Epithelial cell of proximal tubule (primary cell): ENCODE data around the gene WDR1. TPM values are rescaled to one million over a fixed set of nuclear protein-coding genes. Genes with fewer than 3 reads are reported as not detected.

ENCODE experiments used
- DNase-seq: peaks from one replicate; pipeline ENCODE4 v3.0.0-alpha.2; 2011; ENCODE audit warnings: low read depth
- H3K4me3 ChIP-seq: 2 replicates; pipeline ENCODE4 v1.5.1; 2011; ENCODE audit warnings: low read depth, mild to moderate bottlenecking, low read length
- CTCF ChIP-seq: conservative IDR thresholded peaks from 2 replicates; pipeline ENCODE4 v1.5.1; 2012; ENCODE audit warnings: low read depth, mild to moderate bottlenecking, low read length
- total RNA-seq: library from RNA; depleted of rRNA; stranded (reverse); fragments of >200 nt; gene quantifications from 2 replicates; pipeline ENCODE4 v1.2.3, GENCODE V29; 2015

Gene WDR1
- total RNA-seq, 1 donor from 2014 or later: 242 TPM

DNA sequence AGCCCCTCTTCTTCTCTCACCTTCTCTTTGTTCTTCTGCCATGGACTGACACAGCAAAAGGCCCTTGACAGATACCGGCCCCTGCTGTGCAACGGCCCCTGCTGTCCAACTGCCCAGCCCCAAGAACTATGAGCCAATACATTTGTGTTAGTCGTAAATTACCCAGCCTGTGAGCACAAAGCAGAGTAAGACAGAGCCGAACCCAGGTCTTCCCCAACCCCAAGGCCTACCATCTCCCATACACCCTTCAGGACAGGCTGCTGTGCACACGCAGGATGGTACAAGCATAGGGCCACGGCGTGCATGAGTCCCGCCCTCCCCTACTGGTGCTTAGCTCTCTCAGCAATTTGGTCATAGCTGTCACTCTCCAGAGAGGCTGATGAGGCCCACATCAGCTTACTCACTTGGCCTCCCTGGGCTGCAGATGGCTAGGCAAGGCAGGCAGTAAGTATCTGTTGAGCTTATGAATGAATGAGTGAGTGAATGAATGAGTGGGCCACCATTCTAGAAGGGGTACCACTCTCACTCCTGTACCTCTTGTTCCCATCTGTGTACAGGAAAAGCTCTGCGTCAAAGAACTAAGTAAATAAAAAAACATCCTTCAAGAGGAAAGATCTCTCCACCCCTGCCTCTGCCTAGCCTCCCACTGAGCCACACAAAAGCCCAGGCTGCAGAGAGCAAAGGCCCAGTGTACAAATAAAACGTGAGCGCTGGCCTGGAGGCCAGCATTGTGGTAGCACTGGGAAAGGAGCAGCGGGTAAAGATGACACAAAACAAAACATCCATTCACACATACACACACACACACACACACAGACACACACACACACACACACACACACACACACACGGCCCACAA is 13.9 kb downstream of the WDR1 start:
- no peak for TF ChIP-seq CTCF
- H3K4me3 ChIP-seq: no peak overlapping the region
- DNase-seq: no peak

- no peak for DNase-seq
- TF ChIP-seq CTCF: no peak
- H3K4me3 ChIP-seq: no peak overlapping the region
Measured at GRCh38 chr4:10101671-10102473, 14.7 kb downstream of the WDR1 start.

DNA sequence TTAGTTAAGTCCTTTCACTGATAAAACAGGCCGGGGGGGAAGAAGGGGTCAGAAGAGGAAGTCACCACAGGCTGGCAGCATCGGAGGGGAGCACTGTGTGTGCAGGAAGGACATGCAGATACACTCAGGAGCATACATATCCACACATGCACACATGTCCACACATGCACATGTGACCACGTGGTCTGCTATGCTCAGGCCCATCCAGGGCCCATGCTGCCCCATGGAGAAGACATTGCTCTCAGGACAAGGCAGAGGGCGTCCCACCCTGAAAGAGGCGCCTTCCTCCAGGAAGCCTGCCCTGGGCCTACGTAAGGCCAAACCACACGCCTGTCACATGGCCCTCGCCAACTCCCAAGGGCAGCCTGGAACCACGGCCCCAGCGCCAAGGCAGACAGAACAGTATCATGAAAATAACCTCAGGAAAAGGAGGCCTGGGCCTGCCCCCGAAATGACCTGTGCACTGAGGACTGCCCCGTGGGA is 15.8 kb downstream of the WDR1 start:
- H3K4me3 ChIP-seq: no peak overlapping the region
- no peak for TF ChIP-seq CTCF
- no peak for DNase-seq

GRCh38 chr4:10099499-10100325 is 16.9 kb downstream of the WDR1 start:
- no peak for DNase-seq
- no peak overlapping the region for H3K4me3 ChIP-seq
- TF ChIP-seq CTCF: no peak

- no peak overlapping the region for H3K4me3 ChIP-seq
- TF ChIP-seq CTCF: no peak
- DNase-seq: no peak
Measured at GRCh38 chr4:10098780-10099160, 17.8 kb downstream of the WDR1 start.

- DNase-seq: no peak
- no peak for TF ChIP-seq CTCF
- H3K4me3 ChIP-seq: no peak overlapping the region
Measured at GRCh38 chr4:10097906-10098779, 18.5 kb downstream of the WDR1 start.
